Vein endothelial cell (primary cell): ENCODE results near the gene CRTC3. TPM values are rescaled to one million over a fixed set of nuclear protein-coding genes. Genes with fewer than 3 reads are reported as not detected.

ENCODE experiments used
- total RNA-seq: library from RNA; depleted of rRNA; stranded (reverse); fragments of >200 nt; gene quantifications from 2 replicates; pipeline ENCODE4 v1.2.3, GENCODE V29; 2012

CRTC3 gene, protein sequence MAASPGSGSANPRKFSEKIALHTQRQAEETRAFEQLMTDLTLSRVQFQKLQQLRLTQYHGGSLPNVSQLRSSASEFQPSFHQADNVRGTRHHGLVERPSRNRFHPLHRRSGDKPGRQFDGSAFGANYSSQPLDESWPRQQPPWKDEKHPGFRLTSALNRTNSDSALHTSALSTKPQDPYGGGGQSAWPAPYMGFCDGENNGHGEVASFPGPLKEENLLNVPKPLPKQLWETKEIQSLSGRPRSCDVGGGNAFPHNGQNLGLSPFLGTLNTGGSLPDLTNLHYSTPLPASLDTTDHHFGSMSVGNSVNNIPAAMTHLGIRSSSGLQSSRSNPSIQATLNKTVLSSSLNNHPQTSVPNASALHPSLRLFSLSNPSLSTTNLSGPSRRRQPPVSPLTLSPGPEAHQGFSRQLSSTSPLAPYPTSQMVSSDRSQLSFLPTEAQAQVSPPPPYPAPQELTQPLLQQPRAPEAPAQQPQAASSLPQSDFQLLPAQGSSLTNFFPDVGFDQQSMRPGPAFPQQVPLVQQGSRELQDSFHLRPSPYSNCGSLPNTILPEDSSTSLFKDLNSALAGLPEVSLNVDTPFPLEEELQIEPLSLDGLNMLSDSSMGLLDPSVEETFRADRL
- total RNA-seq = 15.8 and 17.6 TPM in 2 replicates

DNA sequence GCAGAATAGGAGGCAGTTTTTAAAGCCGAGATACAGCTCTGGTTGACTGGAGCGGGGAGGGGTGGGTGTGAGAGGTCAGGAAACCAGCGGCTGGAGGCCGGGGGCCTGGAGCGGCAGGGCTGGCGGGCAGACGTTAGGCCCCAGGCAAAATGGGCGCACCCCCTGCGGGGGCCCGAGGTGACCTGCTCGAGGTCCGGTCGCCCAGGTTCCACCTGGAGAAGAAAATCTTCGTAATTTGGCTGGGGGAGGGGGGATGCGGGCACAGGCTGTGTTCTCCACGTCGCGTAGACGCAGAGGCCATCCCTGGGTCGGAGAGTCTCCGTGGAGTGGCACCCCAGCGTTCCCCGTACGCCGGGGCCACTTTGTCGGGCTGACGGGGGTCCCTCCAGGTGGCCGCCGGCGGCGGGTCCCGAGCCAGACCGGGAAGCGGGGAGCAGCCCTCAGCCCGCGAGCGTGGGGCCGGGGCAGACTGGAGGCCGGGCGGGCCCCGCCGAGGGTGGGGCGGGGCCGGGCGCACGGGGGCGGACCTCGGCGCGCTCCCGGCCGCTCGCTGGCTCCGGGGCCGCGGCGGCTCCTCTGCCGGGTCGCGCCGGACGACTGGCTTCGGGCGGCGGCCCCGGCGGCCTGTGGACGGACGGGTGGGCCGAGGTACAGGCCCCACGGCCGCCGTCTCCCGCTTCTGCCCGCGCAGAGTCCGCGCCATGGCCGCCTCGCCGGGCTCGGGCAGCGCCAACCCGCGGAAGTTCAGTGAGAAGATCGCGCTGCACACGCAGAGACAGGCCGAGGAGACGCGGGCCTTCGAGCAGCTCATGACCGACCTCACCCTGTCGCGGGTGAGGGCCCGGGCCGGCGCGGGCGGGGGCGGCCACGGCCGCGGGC is at the start of gene CRTC3:
Gene CRTC3, plus strand, starts transcription at position 553 of the 879 bp plus-strand sequence. Its CDS starts 149 bp downstream, at position 702.

Other genes starting within 250 kb of the CRTC3 start
- gene ZNF774, start 177.6 kb upstream of the CRTC3 start, total RNA-seq = 0.98 and 1.4 TPM in 2 replicates
- gene IQGAP1, start 141.7 kb upstream of the CRTC3 start, total RNA-seq = 252 and 323 TPM in 2 replicates
- gene BLM, start 187.4 kb downstream of the CRTC3 start, total RNA-seq = 4.2 and 9.6 TPM in 2 replicates